HG03442 (cell line): ENCODE data around the gene DCDC2B.

Experiments
- ATAC-seq: cut with Tn5 transposase; IDR thresholded peaks from one replicate; pipeline ENCODE4 v1.9.1; 2021; ENCODE audit warnings: mild to moderate bottlenecking, moderate library complexity; ENCODE audit not compliant: unreplicated experiment

DCDC2B gene

DNA sequence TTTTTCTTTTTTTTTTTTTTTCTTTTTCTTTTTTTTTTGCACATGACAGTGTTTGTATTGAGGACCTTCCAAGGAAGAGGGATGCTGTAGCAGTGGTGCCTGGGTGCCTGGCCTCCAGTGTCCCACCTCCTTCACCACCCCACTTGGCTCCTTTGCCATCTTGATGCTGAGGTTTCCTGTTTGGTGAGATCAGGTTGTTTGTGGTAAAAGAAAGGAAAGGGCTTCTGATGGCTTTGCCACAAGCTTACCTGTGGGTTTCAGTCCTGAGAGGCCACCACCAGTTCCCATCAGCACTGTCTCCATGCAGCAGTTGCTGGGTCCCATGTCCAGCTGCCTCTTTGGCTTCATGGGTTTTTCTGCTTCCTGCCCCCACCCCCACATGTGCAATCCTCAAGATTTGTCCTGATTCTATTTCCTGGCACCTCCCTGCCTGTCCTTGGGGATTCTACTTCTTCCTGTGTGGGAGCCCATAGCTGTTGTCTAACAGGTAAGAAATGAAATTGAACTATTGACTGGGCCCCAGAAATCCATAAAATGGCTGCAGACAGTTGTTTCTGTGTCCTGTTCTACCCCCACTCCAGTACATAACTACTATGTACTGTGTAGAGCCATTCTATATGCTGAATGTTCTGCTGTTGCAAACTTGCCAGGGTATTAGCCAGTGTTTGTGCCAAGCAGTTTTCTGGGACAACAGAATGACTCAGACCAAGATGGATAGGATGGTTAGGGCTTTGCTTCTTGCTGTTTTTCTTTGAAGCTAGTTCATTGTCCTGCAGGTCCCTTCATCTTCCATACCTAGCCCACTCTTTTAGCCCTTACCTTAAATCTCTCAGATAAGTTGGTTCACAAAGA, 12.7 kb upstream of the DCDC2B start:
- ATAC-seq = no peak

DNA sequence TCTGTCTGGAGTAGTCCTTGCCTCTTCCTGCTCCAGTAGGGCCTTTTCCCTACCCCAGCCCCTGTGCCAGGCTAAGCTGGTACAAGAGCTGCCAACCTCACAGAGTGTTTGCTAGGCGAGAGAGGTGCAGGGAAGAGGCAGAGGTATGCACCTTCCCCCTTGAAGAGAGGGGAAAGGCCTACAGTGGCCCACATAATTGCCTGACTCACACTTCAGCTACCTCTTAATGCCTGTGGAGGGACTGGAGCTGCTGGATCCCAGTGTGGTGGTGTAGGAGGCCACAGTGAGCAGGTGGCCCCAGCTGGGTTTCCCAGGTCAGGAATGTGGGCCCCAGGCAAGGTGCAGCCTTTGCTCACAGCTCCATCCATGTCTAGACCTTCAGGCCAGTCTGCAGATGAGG, 11.8 kb upstream of the DCDC2B start:
- no peak for ATAC-seq

DNA sequence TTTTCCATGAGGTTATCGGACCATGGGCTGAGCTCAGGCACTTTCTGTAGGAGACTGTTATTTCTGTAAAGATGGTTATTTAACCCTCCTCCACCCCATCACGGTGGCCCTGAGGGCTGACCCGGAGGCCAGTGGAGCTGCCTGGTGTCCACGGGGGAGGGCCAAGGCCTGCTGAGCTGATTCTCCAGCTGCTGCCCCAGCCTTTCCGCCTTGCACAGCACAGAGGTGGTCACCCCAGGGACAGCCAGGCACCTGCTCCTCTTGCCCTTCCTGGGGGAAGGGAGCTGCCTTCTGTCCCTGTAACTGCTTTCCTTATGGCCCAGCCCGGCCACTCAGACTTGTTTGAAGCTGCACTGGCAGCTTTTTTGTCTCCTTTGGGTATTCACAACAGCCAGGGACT, 11.1 kb upstream of the DCDC2B start:
- no peak for ATAC-seq

DNA sequence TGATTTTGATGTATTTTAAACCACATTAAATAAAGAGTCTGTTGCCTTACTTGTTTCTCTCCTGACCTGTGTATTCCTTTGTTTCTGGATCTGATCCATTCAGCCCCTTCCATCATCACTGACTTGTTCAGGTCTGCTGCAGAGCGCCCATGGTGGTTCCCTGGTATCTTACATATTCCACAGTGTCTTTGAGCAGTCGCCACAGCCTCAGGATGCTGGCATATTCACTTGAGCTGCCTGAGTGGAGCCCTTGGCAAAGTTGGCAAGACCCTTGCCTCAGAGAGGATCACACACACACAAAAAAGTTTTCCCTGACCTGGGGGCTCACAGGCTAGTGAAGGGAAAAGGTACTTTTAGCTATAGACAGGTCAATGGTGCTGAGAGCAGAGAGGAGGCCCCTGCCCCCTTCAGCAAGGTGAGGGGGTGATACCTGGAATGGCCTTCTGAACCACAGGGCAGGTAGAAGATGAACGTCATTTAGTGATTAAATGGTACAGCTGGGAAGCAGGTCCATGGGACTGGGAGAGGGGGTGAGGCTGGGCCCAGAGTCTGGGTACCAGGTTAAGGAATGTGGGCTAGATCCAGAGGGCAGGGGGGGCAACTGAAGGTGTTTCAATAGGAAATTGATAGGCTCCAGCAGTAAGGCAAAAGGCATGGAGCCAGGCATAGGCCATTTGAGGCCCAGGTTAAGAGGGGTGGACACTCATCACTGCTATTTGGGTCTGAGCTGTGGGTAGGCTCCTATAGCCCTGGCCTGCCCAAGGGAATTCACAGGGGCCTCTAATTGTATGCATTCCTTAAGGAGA, 10.4 kb upstream of the DCDC2B start:
- no peak for ATAC-seq

DNA sequence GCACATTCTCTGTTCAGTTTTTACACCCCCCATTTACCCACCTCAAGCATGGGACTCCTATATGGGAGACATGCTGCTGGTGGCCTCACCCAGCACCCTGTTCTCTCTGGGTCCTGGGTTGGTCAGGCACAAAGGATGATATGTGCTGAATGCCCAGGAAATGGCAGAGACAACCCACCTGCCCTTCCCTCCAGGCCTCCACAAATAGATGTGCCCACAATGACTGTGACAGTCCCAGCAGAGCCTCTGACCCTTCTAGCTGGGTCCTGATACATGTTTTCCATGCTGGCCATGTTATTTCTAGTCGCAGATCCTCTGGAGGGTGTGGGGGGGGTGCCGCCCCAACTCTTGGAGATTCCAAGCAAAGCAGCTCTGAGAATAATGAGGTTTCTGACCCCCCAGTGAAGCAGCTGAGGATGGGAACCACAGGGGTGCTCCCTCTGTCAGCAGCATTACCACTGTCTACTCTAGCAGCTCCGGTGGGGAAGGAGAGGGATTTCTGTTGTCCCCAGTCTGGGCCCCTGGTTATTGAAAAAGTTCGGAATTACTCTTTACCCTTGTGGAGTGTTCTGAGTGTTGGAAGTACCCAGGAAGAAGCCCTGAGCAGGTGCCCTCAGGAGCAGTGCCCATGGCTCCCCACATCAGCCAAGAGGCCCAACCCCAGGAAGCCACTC, 9.7 kb upstream of the DCDC2B start:
- no peak for ATAC-seq

DNA sequence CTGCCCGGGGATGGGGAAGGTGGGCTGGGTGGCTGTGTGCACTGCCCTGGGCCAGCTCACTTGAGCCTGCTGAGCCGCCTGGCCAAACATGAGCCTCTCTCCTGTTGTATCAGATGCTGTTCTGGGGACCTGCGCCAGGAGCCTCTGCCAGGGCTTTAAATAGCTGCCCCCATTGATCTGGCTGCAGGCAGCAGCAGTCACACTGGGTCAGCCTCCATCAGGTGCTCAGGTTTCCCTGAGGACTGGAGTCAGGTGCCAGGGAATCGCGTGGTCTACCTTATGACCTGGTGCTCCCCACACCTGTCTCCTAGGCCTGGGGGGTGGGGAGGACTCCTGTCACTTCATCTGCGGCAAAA, 9.2 kb upstream of the DCDC2B start:
- no peak for ATAC-seq

DNA sequence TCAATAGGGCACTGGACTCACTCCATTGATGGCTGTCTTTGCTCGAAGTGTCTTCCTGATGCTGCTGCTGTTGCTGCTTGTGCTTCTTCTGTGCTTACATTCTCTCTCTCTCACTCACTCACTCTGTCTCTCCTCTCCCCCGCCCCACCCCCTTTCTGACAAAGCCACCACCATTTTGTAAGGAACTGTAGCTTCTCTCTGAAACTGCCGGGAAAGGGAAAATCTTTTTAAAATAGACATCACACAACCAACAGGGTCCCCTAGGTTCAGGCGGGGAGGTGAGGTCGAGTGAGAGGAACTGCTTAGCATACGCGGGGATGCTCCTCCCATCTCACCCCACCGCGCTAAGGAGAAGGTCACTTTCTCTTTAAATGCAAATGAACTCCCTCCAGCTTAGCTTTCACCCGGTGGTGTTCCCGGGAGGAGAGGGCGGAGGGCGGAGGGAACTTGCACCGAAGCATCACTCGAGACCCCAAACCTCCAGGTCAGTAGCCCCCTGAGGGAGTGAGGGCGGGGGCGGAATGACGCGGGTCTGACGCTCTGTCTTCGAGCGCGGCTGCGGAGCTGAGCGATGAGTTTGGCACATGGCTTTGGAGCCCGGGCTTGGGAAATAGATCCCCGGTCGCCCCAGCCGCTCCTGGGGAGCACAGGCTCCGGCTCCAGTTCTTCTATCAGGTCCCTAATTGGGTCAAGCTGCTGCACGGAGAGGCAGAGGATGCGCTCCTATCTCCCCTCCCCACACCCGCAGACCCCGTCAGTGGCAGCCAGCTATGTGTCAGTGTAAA, 8.5 kb upstream of the DCDC2B start, which contains the start of gene CCDC28B:
Gene CCDC28B (plus strand): TSS at position 370 of the 785 bp plus-strand sequence. CDS start 1,341 bp downstream, outside the sequence.
- ATAC-seq = no peak

DNA sequence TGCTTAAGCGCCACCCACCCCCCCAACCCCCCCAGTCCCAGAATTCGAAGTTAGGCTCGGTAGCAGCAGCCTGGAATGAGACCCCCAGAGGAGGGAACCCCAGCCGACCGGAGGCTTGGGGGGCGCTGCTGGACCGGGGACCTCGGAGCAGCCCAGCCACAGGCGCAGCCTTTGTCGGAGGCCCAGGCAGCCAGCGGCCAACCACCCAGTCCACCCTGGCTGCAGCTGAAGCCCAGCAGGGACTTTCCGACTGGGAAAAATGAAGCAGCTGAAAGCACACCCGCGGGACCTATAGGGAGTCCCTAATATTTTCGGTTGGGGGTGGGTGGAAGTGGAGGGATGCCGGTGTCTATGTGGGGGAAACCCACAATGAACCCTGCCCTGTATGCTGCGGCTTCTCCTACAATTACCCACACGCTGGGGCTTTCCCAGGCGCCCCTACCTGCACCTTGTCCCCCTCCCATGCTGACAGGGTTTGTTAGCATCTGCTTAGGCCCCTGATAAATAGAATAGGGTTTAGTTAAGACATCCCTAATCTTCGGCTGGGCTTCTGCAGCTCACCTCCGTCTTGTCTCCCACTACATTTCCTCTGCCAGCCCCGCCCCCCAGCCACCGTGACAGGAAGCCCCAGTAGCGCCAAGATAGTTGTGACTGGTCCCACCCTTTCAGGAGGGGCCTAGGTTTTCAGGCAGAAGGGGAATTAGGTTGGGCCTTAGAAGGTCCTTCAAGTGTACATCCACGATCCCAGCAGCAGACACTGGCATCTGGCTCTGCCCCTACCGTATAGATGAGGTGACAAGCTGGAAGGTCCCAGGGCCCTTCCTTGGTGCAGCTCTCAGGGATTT, 7.7 kb upstream of the DCDC2B start:
- no peak for ATAC-seq

DNA sequence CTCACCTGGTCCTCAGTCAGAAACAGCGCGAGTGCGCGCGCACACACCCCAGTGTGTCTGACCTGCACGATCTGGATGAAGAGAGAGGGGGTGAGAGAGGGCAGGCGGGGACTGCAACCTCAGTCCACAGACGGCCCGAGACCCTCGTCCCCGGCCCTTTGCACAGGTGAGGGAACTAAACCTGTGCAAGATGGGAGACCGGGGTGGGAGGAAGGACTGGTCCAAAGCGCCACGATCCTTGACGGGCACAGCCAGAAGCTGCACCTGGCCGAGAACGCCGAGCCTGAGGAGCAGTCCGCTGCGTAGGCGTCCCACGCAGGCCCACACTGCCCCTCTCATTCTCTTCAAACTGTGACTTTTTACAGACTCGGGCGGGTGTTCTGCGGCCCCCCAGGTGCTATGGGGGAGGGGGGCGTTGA, 3.9 kb upstream of the DCDC2B start:
- no peak for ATAC-seq

DNA sequence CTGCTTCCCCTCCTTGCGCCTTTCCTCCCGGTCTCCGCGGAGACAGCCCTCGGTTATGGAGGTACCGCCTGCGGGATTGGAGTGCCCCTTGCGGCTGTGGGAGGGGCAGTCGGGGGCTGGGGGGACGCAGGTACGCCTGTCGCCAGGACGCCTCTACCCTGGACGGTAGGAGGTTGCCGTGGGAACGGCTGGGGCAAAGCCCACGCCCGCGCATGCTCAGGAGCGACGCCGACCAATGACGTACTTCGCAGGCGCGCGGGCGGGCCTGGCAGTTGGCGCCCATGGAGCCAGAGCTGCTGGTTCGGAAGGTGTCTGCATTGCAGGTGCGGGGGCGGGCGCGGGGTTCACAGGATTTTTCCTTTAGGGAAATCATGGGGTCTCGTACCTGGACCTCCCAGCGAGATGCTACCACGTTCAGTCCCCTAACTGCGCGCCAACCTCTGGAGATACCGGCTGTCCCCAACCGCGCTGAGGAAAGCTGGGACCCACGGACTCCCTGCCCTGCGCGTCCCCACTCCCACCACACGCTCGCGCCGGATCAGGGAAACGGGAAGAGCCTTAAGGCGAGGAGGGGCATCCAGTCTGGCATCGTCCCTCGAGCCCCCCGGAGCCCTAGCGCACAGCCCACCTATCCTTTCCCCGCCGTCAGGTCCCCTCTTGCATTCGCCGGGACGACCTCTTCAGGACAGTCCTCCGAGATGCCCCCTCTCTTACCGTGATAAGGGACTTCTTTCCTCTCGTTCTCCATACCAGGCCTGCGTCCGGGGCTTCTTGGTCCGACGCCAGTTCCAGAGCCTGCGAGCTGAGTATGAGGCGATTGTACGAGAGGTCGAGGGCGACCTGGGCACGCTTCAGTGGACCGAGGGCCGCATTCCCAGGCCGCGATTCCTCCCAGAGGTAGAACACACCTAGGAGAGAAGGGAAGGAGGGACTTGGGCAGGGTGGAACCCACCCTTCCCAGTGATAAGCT, 3.2 kb upstream of the DCDC2B start, which contains the start of gene IQCC:
Gene IQCC (plus strand): TSS at position 271 of the 970 bp plus-strand sequence. CDS start 11 bp downstream, at position 282.
- ATAC-seq = no peak

DNA sequence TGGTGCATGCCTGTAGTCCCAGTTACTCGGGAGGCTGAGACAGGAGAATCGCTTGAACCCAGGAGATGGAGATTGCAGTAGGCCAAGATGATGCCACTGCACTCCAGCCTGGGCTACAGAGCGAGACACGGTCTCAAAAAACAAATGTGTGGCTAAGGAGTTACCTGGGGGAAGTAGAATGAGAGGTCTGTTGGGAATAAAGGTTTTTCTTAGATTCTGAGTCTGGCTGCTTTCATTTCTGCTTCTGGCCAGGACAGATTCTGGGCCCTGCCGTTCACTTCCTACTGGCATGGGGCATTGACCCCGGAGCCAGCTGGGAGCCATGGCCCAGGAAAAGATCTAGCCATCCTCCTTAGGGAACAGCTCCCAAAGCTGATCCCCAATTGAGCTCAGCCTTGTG, 420 bp upstream of the DCDC2B start:
- ATAC-seq = no peak

DNA sequence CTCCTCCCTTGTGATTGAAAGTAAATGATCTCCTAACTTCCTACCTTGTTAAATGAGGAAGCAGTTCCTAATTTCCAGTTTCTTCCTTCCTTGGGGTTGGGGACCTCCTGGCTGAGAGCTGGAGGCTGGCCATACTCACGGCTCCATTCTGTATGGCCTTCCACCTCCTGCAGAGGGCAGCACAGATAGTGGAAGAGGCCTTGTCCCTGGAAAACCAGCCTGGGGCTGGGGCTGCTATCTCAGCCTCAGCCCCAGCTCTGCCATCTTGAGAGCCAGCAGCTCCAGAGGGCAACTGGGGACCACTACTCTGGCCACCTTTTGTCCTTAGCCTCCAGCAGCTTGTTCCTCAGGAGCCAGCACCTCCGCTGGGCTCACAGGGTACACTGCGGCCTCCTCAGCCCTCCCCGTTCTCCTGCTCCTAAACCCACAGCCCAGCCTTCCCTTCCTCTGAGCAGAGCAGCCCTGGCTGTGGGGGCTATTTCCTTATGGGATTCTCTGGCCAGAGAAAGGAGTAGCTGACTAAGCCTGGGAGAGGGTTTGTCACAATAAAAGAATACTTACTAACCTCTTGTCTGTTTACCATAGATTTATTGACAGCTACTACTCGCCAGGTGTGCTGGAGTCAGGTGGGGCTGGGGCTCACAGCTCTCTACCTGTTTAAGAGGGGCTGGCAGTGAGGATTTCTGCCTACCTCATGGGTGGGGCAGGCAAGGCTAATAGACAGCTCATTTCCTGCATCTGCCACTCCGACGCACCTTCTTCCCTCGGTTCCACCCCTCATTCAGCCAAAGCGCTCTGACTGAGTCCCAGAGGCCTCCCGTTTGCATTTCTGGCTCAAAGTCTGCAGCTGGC, 7.0 kb downstream of the DCDC2B start:
- ATAC-seq = no peak

DNA sequence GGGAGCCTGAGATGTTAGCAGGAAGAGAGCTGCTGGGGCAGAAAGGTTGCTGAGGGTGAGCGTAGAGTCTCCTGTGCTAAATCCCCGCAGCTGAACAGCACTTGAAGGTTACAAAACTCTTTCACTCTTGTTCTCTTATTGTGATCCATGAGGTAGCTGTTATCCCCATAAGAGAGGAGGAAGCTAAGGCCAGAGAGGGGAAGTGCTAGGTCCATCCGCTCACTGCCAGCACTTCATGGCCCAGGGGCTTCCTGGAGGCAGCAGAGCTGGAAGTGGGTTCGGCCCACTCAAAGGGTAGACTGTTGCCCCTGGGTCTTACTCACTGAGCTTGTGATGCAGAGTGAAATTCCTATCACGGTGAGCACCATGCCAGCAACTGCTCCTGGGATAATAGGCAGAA, 7.7 kb downstream of the DCDC2B start:
- ATAC-seq = no peak

DNA sequence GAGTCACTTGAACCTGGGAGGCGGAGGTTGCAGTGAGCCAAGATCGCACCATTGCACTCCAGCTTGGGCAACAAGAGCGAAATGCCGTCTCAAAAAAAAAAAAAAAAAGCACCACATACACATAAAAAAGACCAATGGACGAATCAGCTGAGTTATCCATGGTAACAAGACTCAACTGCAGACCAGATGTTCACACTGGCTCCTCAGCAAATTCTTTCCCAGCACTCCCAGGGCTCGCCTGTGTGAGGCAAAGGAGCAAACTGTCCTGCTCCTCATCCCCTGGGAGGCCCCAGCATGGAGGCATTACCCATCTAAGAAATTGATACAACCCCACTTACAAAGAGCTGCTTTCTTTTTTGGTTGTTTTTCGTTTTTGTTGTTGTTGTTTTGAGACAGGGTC, 10.1 kb downstream of the DCDC2B start:
- ATAC-seq = no peak

DNA sequence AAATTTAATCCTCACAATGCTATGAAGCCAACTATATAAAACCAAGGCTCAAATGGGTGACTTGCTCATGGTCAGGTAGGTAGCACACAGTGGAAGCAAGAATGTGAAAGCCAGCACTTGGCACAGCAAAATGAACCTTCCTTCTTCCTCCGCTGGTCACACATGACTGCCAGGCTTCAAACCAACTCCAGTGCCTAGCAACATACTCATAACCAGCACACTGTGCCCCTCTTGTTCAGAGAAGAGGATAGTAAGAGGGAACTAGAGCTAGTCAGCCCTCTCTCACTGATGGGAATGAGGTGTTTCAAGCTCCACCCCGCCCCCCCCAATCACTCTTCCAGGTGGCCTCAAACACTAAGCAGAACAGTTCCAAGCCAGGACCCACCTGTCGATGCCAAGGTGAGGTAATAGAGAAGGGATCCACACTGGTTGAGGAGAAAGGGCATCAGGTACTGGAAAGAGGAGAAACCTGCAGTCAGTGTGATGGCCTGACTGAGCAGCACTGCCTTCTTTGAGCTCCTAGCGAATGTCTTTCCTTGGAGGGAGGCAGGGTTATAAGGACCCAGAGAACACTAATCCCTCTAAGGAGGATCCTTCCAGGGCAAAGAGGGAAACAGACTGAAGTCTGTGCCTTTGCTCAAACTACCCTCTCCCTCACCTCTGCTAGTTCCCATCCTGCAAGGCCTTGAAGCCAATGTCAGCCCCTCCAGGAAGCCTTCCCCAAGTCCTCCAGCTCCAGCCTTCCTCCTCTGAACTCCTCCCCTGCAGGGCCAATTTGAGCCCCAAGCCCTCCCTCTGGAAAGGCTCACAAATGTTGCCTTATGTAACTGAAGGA, 12.1 kb downstream of the DCDC2B start:
- no peak for ATAC-seq

DNA sequence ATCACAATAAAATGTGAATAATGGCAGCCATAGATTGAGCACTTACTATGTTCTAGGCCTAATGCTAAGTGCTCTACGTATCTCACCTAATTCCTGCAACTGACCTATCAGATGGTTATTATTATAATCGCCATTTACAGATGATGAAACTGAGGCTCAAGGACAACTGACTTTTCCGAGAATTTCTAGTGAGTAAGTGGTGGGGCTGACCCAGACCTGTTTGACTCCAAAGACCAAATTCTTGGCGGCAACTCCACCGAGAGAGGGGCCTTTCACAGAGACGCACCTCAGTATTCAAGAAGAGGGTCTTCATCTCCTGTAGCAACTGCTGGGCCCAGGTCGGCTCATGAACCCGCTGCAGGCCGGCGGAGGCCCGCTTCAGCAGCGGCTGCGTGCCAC, 12.7 kb downstream of the DCDC2B start:
- no peak for ATAC-seq
